Measurements from ENCODE around the gene NTN3.

The NTN3 gene

DNA sequence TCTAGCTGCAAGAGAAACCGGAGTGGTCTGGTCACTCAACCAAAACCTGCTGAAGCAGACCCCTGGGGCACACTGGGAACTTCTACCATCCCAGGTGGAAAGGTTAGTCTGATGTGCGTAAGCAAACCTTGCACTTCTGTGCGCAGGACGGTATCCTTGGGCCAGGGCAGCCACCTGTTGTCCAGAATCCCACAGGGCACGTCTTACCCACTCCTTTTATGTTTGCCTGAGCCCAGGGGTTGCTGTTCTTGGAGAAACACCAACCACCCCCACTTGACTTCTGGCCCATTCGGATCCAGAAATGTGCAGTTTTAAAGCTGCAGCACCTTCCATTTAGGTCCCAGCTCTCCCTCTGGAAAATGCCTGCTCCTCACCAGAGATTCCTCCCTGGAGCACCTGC is 22.5 kb downstream of the NTN3 start:
- H3K4me3 ChIP-seq (ENCODE audit: low read depth, low read length): no peak overlapping the region
- no peak for DNase-seq (ENCODE audit: low read depth)
- TF ChIP-seq, protein P1, sequence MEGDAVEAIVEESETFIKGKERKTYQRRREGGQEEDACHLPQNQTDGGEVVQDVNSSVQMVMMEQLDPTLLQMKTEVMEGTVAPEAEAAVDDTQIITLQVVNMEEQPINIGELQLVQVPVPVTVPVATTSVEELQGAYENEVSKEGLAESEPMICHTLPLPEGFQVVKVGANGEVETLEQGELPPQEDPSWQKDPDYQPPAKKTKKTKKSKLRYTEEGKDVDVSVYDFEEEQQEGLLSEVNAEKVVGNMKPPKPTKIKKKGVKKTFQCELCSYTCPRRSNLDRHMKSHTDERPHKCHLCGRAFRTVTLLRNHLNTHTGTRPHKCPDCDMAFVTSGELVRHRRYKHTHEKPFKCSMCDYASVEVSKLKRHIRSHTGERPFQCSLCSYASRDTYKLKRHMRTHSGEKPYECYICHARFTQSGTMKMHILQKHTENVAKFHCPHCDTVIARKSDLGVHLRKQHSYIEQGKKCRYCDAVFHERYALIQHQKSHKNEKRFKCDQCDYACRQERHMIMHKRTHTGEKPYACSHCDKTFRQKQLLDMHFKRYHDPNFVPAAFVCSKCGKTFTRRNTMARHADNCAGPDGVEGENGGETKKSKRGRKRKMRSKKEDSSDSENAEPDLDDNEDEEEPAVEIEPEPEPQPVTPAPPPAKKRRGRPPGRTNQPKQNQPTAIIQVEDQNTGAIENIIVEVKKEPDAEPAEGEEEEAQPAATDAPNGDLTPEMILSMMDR (IDR thresholded peaks at IDR 0.05; ENCODE audit: insufficient read depth, low read depth, low read length, missing control alignments): no peak

DNA sequence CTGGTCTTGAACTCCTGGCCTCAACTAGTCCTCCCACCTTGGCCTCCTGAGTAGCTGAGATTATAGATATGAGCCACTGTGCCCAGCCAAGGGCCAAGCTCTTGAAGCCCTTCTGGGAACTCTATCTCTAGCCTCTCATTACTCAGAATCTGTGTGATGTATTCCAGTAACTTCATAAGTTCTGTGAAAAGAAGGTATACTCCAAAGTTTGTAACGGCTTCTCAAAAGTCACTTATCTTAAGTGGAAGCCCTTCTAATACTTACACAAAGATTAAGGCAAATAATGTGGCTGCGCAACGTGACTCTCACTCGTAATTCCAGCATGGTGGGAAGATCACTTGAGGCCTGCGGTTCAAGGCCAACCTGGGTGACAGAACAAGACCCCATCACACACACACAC is 23.5 kb downstream of the NTN3 start:
- H3K4me3 ChIP-seq (ENCODE audit: low read depth, low read length): no peak overlapping the region
- DNase-seq (ENCODE audit: low read depth): no peak
- TF ChIP-seq, protein P1 (IDR thresholded peaks at IDR 0.05; ENCODE audit: insufficient read depth, low read depth, low read length, missing control alignments): no peak

DNA sequence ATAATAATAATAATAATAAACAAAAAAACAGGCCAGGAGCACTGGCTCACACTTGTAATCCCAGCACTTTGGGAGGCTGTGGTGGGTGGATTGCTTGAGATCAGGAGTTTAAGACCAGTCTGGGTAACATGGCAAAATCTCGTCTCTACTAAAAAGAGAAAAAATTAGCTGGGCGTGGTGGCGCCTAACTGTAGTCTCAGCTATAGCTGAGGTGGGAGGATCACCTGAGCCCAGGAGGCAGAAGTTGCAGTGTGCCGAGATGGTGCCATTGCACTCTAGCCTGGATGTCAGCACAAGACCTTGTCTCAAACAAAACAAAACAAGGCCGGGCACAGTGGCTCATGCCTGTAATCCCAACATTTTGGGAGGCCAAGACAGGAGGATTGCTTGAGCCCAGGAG is 23.9 kb downstream of the NTN3 start:
- DNase-seq (ENCODE audit: low read depth): no peak
- H3K4me3 ChIP-seq (ENCODE audit: low read depth, low read length): no peak overlapping the region
- TF ChIP-seq, protein P1 (IDR thresholded peaks at IDR 0.05; ENCODE audit: insufficient read depth, low read depth, low read length, missing control alignments): no peak

DNA sequence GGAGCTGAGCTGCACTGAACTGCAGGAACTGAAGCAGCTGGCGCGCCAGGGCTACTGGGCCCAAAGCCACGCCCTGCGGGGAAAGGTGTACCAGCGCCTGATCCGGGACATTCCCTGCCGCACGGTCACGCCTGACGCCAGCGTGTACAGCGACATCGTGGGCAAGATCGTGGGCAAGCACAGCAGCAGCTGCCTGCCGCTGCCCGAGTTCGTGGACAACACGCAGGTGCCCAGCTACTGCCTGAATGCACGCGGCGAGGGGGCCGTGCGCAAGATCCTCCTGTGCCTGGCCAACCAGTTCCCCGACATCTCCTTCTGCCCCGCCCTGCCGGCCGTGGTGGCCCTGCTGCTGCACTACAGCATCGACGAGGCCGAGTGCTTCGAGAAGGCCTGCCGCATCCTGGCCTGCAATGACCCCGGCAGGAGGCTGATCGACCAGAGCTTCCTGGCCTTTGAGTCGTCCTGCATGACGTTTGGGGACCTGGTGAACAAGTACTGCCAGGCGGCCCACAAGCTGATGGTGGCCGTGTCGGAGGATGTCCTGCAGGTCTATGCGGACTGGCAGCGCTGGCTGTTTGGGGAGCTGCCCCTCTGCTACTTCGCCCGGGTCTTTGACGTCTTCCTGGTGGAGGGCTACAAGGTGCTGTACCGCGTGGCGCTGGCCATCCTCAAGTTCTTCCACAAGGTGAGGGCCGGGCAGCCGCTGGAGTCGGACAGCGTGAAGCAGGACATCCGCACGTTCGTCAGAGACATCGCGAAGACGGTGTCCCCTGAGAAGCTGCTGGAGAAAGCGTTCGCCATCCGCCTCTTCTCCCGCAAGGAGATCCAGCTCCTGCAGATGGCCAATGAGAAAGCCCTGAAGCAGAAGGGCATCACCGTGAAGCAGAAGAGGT is 25.4 kb downstream of the NTN3 start:
- TF ChIP-seq, protein P1 (IDR thresholded peaks at IDR 0.05; ENCODE audit: insufficient read depth, low read depth, low read length, missing control alignments): no peak
- H3K4me3 ChIP-seq (ENCODE audit: low read depth, low read length): no peak overlapping the region
- DNase-seq (ENCODE audit: low read depth): no peak

DNA sequence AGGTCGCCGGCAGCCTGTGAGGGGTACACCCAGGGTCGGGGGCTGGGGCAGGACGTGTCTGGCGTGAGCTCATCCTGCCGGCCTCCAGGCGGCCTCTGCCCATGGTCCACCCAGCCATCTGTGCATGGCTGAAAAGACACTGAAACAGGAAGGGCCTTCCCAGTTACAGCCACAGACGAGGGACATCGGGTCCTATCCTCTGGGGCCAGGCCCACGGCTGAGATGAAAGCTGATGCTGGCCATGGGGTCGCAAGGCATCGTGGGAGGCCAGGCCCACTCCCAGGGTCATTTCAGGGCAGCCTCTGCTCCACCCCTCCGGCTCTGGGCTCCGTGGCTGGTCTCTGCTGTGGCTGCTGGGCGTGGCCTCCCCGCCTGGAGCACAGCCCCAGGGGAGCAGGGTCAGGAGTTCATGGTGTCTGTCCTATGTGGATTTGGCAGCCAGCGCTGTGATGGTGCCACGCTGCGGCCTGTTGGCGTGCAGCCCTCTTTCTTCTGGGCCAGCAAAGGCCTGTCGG is 26.1 kb downstream of the NTN3 start:
- TF ChIP-seq, protein P1 (IDR thresholded peaks at IDR 0.05; ENCODE audit: insufficient read depth, low read depth, low read length, missing control alignments): no peak
- no peak overlapping the region for H3K4me3 ChIP-seq (ENCODE audit: low read depth, low read length)
- no peak for DNase-seq (ENCODE audit: low read depth)

DNA sequence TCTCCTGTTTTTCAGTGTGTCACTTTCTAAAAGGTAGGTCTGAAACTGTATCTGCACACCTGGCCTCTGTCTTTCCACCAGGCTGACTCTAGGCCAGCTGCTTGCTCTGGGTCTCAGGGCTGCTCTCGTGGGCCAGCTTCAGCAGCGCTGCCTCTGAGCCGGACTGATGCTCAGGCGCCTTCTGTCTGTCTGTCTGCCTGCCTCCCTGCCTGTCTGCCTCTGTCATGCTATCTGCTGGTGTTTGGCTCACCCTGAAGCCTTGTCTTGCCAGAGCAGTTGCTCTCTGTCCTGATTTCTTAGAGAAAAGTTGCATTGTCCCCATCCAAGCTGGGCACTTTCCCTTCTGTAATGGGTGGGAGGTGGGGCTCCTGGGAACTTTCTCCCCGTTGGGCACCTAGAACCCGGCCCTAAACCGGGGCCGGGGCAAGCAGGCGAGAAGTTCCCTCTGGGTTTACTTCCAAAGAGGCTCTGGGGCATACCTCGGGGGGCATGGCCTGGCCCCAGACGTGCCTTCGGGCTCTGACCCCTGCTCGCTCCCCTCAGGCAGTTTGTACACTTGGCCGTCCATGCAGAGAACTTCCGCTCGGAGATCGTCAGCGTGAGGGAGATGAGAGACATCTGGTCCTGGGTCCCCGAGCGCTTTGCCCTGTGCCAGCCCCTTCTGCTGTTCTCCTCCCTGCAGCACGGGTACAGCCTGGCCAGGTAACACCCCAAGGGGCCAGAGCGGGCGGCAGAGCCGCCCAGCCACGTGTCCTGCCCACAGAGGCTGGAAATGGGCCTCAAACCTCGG is 26.8 kb downstream of the NTN3 start:
- TF ChIP-seq, protein P1 (IDR thresholded peaks at IDR 0.05; ENCODE audit: insufficient read depth, low read depth, low read length, missing control alignments): no peak
- no peak overlapping the region for H3K4me3 ChIP-seq (ENCODE audit: low read depth, low read length)
- no peak for DNase-seq (ENCODE audit: low read depth)
